Heart right ventricle (tissue), 16 donors: Measurements from ENCODE around the gene WDR41. TPM values are rescaled to one million over a fixed set of nuclear protein-coding genes. Genes with fewer than 3 reads are reported as not detected.

Source experiments
- ATAC-seq, 8 donors: fragments of 200-7000 bp; cut with Tn5 transposase; one replicate each; pipeline ENCODE4 v1.9.1; 2020; ENCODE audit warnings: mild to moderate bottlenecking in 8 of 8, moderate library complexity in 8 of 8, moderate number of reproducible peaks in 1 of 8
- DNase-seq, 2 donors: peaks; one replicate each; pipeline ENCODE4 v3.0.0-alpha.2; 2020
- H3K27ac ChIP-seq, 10 donors: fragments of 200-600 bp; sonication (generic) in 2 of 10; one replicate each; pipeline versions ENCODE4 v1.5.0 to v1.8.0; 2020 to 2022; ENCODE audit warnings: mild to moderate bottlenecking in 3 of 10
- H3K27me3 ChIP-seq, 7 donors: fragments of 200-600 bp; one replicate each; pipeline ENCODE4 v1.8.0; 2021 to 2022; ENCODE audit warnings: mild to moderate bottlenecking in 2 of 7
- H3K36me3 ChIP-seq, 9 donors: fragments of 200-600 bp; sonication (generic) in 1 of 9; one replicate each; pipeline versions ENCODE4 v1.5.0 to v1.8.0; 2020 to 2022; ENCODE audit warnings: mild to moderate bottlenecking in 2 of 9
- H3K4me1 ChIP-seq, 9 donors: fragments of 200-600 bp; sonication (generic) in 1 of 9; one replicate each; pipeline versions ENCODE4 v1.5.0 to v1.8.0; 2020 to 2022; ENCODE audit warnings: mild to moderate bottlenecking in 4 of 9
- H3K4me3 ChIP-seq, 10 donors: fragments of 200-600 bp; sonication (generic) in 2 of 10; one replicate each; pipeline versions ENCODE4 v1.5.0 to v1.8.0; 2020 to 2022; ENCODE audit warnings: mild to moderate bottlenecking in 7 of 10, moderate library complexity in 2 of 10
- H3K9me3 ChIP-seq, 11 donors: fragments of 200-600 bp in 10 of 11; sonication (generic) in 2 of 11; one replicate each; pipeline versions ENCODE4 v1.5.0 to v1.8.0; 2013 to 2022; ENCODE audit warnings: mild to moderate bottlenecking in 2 of 11, control low read depth in 1 of 11, moderate library complexity in 1 of 11
- WGBS, 2 donors: extraction: QIAGEN DNeasy Blood & Tissue Kit; methylation state at CpG; one replicate each; pipeline ENCODE4 v1.1.7; 2013; ENCODE audit warnings: inconsistent platforms in 1 of 2; 5-methylcytosine and 5-hydroxymethylcytosine counted together
- intact Hi-C, 10 donors: fragments of 100-400 bp; cut with DNase I; formaldehyde crosslinking; loops; one replicate each; pipeline versions ENCODE4 v1.11.1 to v1.14.2; 2022
- polyA plus RNA-seq, 2 donors: library from polyadenylated mRNA; stranded (reverse); fragments of 200-250 nt; gene quantifications; one replicate each; pipeline ENCODE4 v1.2.3, GENCODE V29; 2013
- total RNA-seq, 10 donors: library from RNA; stranded (reverse); fragmentation: NEBNext Ultra II Directional in 3 of 10; extraction: Animal tissue kit (Norgen Biotek cat#: 25700) in 3 of 10; gene quantifications; one replicate each; pipeline versions ENCODE4 v1.2.1 to v1.2.4, GENCODE V29; 2021 to 2023
- TF ChIP-seq, protein P1 (sequence below), 9 donors: fragments of 200-600 bp; sonication (generic) in 2 of 9; IDR thresholded peaks; one replicate each; pipeline versions ENCODE4 v1.5.0 to v1.8.0; 2021 to 2022; ENCODE audit warnings: antibody characterized with exemption in 9 of 9, mild to moderate bottlenecking in 5 of 9, moderate library complexity in 1 of 9
- donor health status: Arrhythmogenic right ventricular cardiomyopathy.
- donor health status: ischemic (EF 13 %, LVEDD 7.1; RV severe dilation, severe dysfunction).
- donor health status: healthy with polysubstance abuse.
- donor health status: DM: no; HTN: yes; CAD: no.
- donor health status: DM: no; HTN: no; CAD: no.
- donor health status: ischemic (EF 25% LVEDD 6.9; RV normal size, moderate dysfunction).
- donor health status: ischemic (EF 25% LVEDD 5.7; RV mildly dilated, moderate dysfunction).
- donor health status: healthy.
- donor health status: DM: yes; HTN: yes; CAD: no.
- donor health status: Ischemic cardiomyopathy.
- donor health status: ischemic (EF 35%, LVEDD 5.7; RV mildly dilated, moderate dysfunction).
- donor health status: nonischemic (EF 11% LVEDD 7.7; RV severe dilation, severe dysfunction).
- donor health status: DM: yes; HTN: yes; CAD: no.
- donor health status: PGD.
- donor health status: ischemic (EF 29% LVEDD 5.4; RV normal size, mild dysfunction).
- donor health status: nonischemic (EF 23%, LVEDD 6.1; RV moderate dilation, normal function).

WDR41 gene
- total and polyA plus RNA-seq, 12 donors = 7.9 to 44.9 (median 31.8) TPM

- 74 to 77% methylated on average over 8 of the region's 8 CpGs for WGBS, 2 donors
- DNase-seq (no peak), ATAC-seq (no peak)
- peaks cover 0 to 61% (median 10%) of the 10 kb centered on the region in 9 donors for H3K36me3 ChIP-seq
- intact Hi-C loops = no loop called here
- TF ChIP-seq, protein P1, sequence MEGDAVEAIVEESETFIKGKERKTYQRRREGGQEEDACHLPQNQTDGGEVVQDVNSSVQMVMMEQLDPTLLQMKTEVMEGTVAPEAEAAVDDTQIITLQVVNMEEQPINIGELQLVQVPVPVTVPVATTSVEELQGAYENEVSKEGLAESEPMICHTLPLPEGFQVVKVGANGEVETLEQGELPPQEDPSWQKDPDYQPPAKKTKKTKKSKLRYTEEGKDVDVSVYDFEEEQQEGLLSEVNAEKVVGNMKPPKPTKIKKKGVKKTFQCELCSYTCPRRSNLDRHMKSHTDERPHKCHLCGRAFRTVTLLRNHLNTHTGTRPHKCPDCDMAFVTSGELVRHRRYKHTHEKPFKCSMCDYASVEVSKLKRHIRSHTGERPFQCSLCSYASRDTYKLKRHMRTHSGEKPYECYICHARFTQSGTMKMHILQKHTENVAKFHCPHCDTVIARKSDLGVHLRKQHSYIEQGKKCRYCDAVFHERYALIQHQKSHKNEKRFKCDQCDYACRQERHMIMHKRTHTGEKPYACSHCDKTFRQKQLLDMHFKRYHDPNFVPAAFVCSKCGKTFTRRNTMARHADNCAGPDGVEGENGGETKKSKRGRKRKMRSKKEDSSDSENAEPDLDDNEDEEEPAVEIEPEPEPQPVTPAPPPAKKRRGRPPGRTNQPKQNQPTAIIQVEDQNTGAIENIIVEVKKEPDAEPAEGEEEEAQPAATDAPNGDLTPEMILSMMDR (IDR thresholded peaks at IDR 0.05) = no peak
- H3K9me3 ChIP-seq = peaks cover 0 to 7% (median 0%) of the 10 kb centered on the region in 11 donors
- H3K4me1 ChIP-seq = no peaks in the 10 kb centered on the region
- no peak overlapping the region for H3K4me3 ChIP-seq
- no peaks in the 10 kb centered on the region for H3K27me3 ChIP-seq
- H3K27ac ChIP-seq = no peak overlapping the region
Observed at GRCh38 chr5:77425998-77426659, 66.0 kb downstream of the WDR41 start.

DNA sequence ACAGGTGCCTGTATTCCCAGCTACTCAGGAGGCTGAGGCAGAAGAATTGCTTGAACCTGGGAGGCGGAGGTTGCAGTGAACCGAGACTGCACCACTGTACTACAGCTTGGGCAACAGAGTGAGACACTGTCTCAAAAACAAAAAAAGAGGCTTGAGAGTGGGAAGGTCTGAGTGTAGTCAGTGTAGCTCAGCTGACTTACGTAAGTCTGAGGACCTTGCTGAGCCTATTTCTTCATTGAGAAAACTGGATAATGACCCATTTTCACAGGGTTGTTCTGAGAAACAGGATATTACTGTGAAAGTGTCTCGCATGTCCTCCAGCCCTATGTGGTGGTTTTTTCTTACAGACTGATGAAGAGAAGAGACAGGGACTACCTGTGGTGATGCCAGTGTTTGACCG, 66.7 kb downstream of the WDR41 start:
- TF ChIP-seq, protein P1 (IDR thresholded peaks at IDR 0.05) = no peak
- Histone ChIP-seq H3K27me3 (no peaks in the 10 kb centered on the region), H3K36me3 (peaks cover 0 to 54% (median 4%) of the 10 kb centered on the region in 9 donors), H3K27ac (no peak overlapping the region), H3K4me1 (no peaks in the 10 kb centered on the region), H3K4me3 (no peak overlapping the region), H3K9me3 (peaks cover 0 to 7% (median 0%) of the 10 kb centered on the region in 11 donors)
- 95 to 99% methylated on average over 5 of the region's 5 CpGs for WGBS, 2 donors
- intact Hi-C loops = no loop called here
- DNase-seq (no peak), ATAC-seq (peak in 3 of 8 donors; percentile 38 to 46 (median 46))

GRCh38 chr5:77424921-77425320, 67.2 kb downstream of the WDR41 start:
- WGBS, 2 donors = 84 to 90% methylated on average over 2 of the region's 2 CpGs
- Histone ChIP-seq H3K4me3 (no peak overlapping the region), H3K4me1 (no peaks in the 10 kb centered on the region), H3K27ac (no peak overlapping the region), H3K27me3 (no peaks in the 10 kb centered on the region), H3K36me3 (peaks cover 0 to 49% (median under 1%) of the 10 kb centered on the region in 9 donors), H3K9me3 (peaks cover 0 to 7% (median 0%) of the 10 kb centered on the region in 11 donors)
- DNase-seq (no peak), ATAC-seq (no peak)
- intact Hi-C loops = no loop called here
- TF ChIP-seq, protein P1 (IDR thresholded peaks at IDR 0.05) = no peak

DNA sequence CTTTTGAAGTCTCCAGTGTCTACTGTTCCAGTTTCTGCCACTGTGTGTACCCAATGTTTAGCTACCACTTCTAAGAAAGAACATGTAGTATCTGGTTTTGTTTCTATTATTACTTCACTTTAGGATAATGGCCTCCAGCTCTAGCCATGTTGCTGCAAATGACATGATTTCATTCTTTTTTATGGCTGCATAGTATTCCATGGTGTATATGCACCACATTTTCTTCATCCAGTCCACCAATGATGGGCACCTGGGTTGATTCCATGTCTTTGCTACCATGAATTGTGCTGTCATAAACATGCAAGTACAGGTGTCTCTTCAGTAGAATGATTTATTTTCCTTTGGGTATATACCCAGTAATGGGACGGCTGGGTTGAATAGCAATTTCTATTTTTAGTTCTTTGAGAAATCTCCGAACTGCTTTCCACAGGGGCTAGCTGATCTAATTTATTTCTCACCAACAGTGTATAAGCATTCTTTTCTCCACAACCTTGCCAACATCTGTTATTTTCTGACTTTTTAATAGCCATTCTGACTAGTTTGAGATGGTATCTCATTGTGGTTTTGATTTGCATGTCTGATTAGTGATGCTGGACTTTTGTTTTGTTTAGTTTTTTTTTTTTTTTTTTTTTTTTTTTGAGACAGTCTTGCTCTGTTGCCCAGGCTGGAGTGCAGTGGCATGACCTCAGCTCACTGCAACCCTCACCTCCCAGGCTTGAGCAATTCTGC, 68.9 kb downstream of the WDR41 start:
- 60 to 81% methylated on average over 2 of the region's 2 CpGs for WGBS, 2 donors
- Histone ChIP-seq H3K36me3 (peaks cover 0 to 32% (median 0%) of the 10 kb centered on the region in 9 donors), H3K27me3 (no peaks in the 10 kb centered on the region), H3K27ac (no peak overlapping the region), H3K9me3 (peaks cover 0 to 7% (median 0%) of the 10 kb centered on the region in 11 donors), H3K4me1 (peaks cover 0 to 13% (median 0%) of the 10 kb centered on the region in 9 donors), H3K4me3 (no peak overlapping the region)
- ATAC-seq (no peak), DNase-seq (no peak)
- TF ChIP-seq, protein P1 (IDR thresholded peaks at IDR 0.05) = no peak
- intact Hi-C loops = no loop called here
